Mesodermal cell (in vitro differentiated cells): ENCODE data around the gene LILRA6.
"Not testable (repeated sequence)": the region's sequence is repeated elsewhere in the genome, so short reads cannot be mapped to it uniquely, and the experiment has no call there.

Source experiments
- H3K27ac ChIP-seq: 2 replicates; pipeline ENCODE4 v1.7.0; 2013; ENCODE audit warnings: mild to moderate bottlenecking, low read depth, low read length, moderate library complexity; ENCODE audit not compliant: severe bottlenecking
- H3K36me3 ChIP-seq: 2 replicates; pipeline ENCODE4 v1.7.1; 2013; ENCODE audit warnings: mild to moderate bottlenecking, low read length, moderate library complexity; ENCODE audit not compliant: control insufficient read depth, insufficient read depth
- H3K4me1 ChIP-seq: one replicate; pipeline ENCODE4 v1.7.1; 2013; ENCODE audit warnings: mild to moderate bottlenecking, low read length; ENCODE audit not compliant: insufficient read depth, control insufficient read depth, poor library complexity, severe bottlenecking
- H3K4me3 ChIP-seq: 2 replicates; pipeline ENCODE4 v1.7.0; 2013; ENCODE audit warnings: low read length, control low read depth, mild to moderate bottlenecking; ENCODE audit not compliant: insufficient read depth, poor library complexity, severe bottlenecking; ENCODE audit errors: extremely low read depth
- H3K9me3 ChIP-seq: 2 replicates; pipeline ENCODE4 v1.7.1; 2013; ENCODE audit warnings: mild to moderate bottlenecking, low read length, moderate library complexity; ENCODE audit not compliant: control insufficient read depth
- WGBS, 2 experiments: methylation state at CpG; one replicate each; pipeline ENCODE4 v1.1.5; 2013; ENCODE audit warnings: missing lambda C conversion rate in 2 of 2; ENCODE audit not compliant: insufficient coverage in 2 of 2; 5-methylcytosine and 5-hydroxymethylcytosine counted together

LILRA6 gene

GRCh38 chr19:54279406-54279962, 36.9 kb upstream of the LILRA6 start:
- WGBS, 2 experiments, result 90 to 94% methylated on average over 6 to 14 of the region's 18 CpGs
- Histone ChIP-seq H3K9me3 (no peaks in the 10 kb centered on the region), H3K4me1 (no peaks in the 10 kb centered on the region), H3K36me3 (no peaks in the 10 kb centered on the region), H3K4me3 (no peak overlapping the region), H3K27ac (no peak overlapping the region)

GRCh38 chr19:54278571-54279195, 36.1 kb upstream of the LILRA6 start:
- not testable (repeated sequence) for H3K27ac ChIP-seq, H3K36me3 ChIP-seq, H3K9me3 ChIP-seq, H3K4me1 ChIP-seq, H3K4me3 ChIP-seq
- WGBS, 2 experiments, result 82% methylated on average over 10 to 13 of the region's 15 CpGs

- H3K27ac ChIP-seq, H3K36me3 ChIP-seq, H3K9me3 ChIP-seq, H3K4me3 ChIP-seq, H3K4me1 ChIP-seq: not testable (repeated sequence)
- WGBS, 2 experiments, result 86 to 93% methylated on average over 11 of the region's 13 CpGs
Observed at GRCh38 chr19:54278056-54278455, 35.5 kb upstream of the LILRA6 start.

- not testable (repeated sequence) for H3K9me3 ChIP-seq, H3K4me1 ChIP-seq, H3K36me3 ChIP-seq, H3K27ac ChIP-seq, H3K4me3 ChIP-seq
- WGBS, 2 experiments, result 80 to 82% methylated on average over 7 to 9 of the region's 15 CpGs
Observed at GRCh38 chr19:54277111-54277615, 34.6 kb upstream of the LILRA6 start.

GRCh38 chr19:54275951-54276350, 33.4 kb upstream of the LILRA6 start:
- no peaks in the 10 kb centered on the region for H3K9me3 ChIP-seq
- WGBS, 2 experiments, result 50 to 78% methylated on average over 1 to 5 of the region's 9 CpGs
- no peaks in the 10 kb centered on the region for H3K36me3 ChIP-seq
- H3K27ac ChIP-seq, result no peak overlapping the region
- no peaks in the 10 kb centered on the region for H3K4me1 ChIP-seq
- no peak overlapping the region for H3K4me3 ChIP-seq

- 80 to 89% methylated on average over 2 to 6 of the region's 9 CpGs for WGBS, 2 experiments
- not testable (repeated sequence) for H3K9me3 ChIP-seq, H3K4me3 ChIP-seq, H3K4me1 ChIP-seq, H3K27ac ChIP-seq, H3K36me3 ChIP-seq
Observed at GRCh38 chr19:54274516-54274915, 31.9 kb upstream of the LILRA6 start.

- WGBS, 2 experiments, result no CpG with 5 or more reads among the region's 3 CpGs
- Histone ChIP-seq H3K4me3 (no peak overlapping the region), H3K27ac (no peak overlapping the region), H3K9me3 (no peaks in the 10 kb centered on the region), H3K4me1 (no peaks in the 10 kb centered on the region), H3K36me3 (no peaks in the 10 kb centered on the region)
Observed at GRCh38 chr19:54273821-54274220, 31.2 kb upstream of the LILRA6 start.

GRCh38 chr19:54272181-54272580, 29.6 kb upstream of the LILRA6 start:
- 82 to 91% methylated on average over 3 to 4 of the region's 5 CpGs for WGBS, 2 experiments
- H3K9me3 ChIP-seq, H3K27ac ChIP-seq, H3K4me3 ChIP-seq, H3K4me1 ChIP-seq, H3K36me3 ChIP-seq: not testable (repeated sequence)

GRCh38 chr19:54271587-54271986, 29.0 kb upstream of the LILRA6 start:
- WGBS, 2 experiments, result 53% methylated on average over 2 of the region's 4 CpGs; no CpG with 5 or more reads in 1 of the 2 experiments
- H3K9me3 ChIP-seq, H3K27ac ChIP-seq, H3K4me3 ChIP-seq, H3K36me3 ChIP-seq, H3K4me1 ChIP-seq: not testable (repeated sequence)

GRCh38 chr19:54271106-54271505, 28.5 kb upstream of the LILRA6 start:
- H3K4me3 ChIP-seq, result no peak overlapping the region
- H3K27ac ChIP-seq, result no peak overlapping the region

GRCh38 chr19:54268936-54269335, 26.3 kb upstream of the LILRA6 start:
- Histone ChIP-seq H3K27ac (no peak overlapping the region), H3K4me1 (no peaks in the 10 kb centered on the region), H3K4me3 (no peak overlapping the region), H3K9me3 (no peaks in the 10 kb centered on the region), H3K36me3 (no peaks in the 10 kb centered on the region)
- WGBS, 2 experiments, result no CpG with 5 or more reads among the region's 2 CpGs

More at GRCh38 chr19:54271106-54271505, 28.5 kb upstream of the LILRA6 start:
- no peaks in the 10 kb centered on the region for H3K36me3 ChIP-seq
- H3K4me1 ChIP-seq, result no peaks in the 10 kb centered on the region
- WGBS, 2 experiments, result 75 to 88% methylated on average over 8 of the region's 8 CpGs
- no peaks in the 10 kb centered on the region for H3K9me3 ChIP-seq
